HepG2 (cell line): Measurements from ENCODE around the gene TTLL10. TPM values are rescaled to one million over a fixed set of nuclear protein-coding genes. Genes with fewer than 3 reads are reported as not detected.

Experiments used
- AGO2 ChIP-seq: fragments of 200-400 bp; formaldehyde crosslinking; optimal IDR thresholded peaks from 2 replicates; pipeline ENCODE3; 2017; ENCODE audit warnings: mild to moderate bottlenecking, low read depth, low read length, moderate library complexity
- ARNTL ChIP-seq: sonication (generic); formaldehyde crosslinking; IDR thresholded peaks from 2 replicates; pipeline ENCODE4 v1.4.0; 2020; ENCODE audit warnings: mild to moderate bottlenecking, missing genetic modification reagents
- BCL6 ChIP-seq: IDR thresholded peaks from 2 replicates; pipeline ENCODE4 v1.6.1; 2016; ENCODE audit warnings: missing genetic modification reagents, missing compliant biosample characterization
- BORCS8-MEF2B ChIP-seq: sonication (generic); formaldehyde crosslinking; IDR thresholded peaks from 2 replicates; pipeline ENCODE4 v1.8.0; 2022; ENCODE audit warnings: mild to moderate bottlenecking, missing genetic modification reagents
- FOXM1 ChIP-seq: sonication (generic); formaldehyde crosslinking; IDR thresholded peaks from 2 replicates; pipeline ENCODE4 v1.5.0; 2020; ENCODE audit warnings: missing genetic modification reagents
- GTF2F1 ChIP-seq: fragments of 150-350 bp; IDR thresholded peaks from 2 replicates; pipeline ENCODE4 v1.6.1; 2014; ENCODE audit warnings: low read length
- HNF1A ChIP-seq, 2 experiments: sonication (generic) in 1 of 2; formaldehyde crosslinking in 1 of 2; IDR thresholded peaks; 2 replicates each; pipeline versions ENCODE4 v1.4.0 to v1.6.1; 2016 to 2020; ENCODE audit warnings: borderline replicate concordance in 1 of 2, low read depth in 1 of 2, mild to moderate bottlenecking in 1 of 2, missing genetic modification reagents in 1 of 2
- HNRNPL ChIP-seq: fragments of 200-400 bp; formaldehyde crosslinking; IDR thresholded peaks from 2 replicates; pipeline ENCODE4 v1.6.1; 2017; ENCODE audit warnings: mild to moderate bottlenecking, low read depth, low read length
- PRPF4 ChIP-seq: fragments of 200-400 bp; formaldehyde crosslinking; IDR thresholded peaks from 2 replicates; pipeline ENCODE4 v1.6.1; 2016; ENCODE audit warnings: low read length, low read depth; ENCODE audit not compliant: poor library complexity, severe bottlenecking
- RBFOX2 ChIP-seq: fragments of 200-400 bp; formaldehyde crosslinking; IDR thresholded peaks from 2 replicates; pipeline ENCODE4 v1.6.1; 2017; ENCODE audit warnings: low read depth, mild to moderate bottlenecking, low read length
- REPIN1 ChIP-seq: sonication (generic); formaldehyde crosslinking; IDR thresholded peaks from 2 replicates; pipeline ENCODE4 v1.8.0; 2022; ENCODE audit warnings: missing genetic modification reagents, low read depth, mild to moderate bottlenecking, borderline replicate concordance
- RFXAP ChIP-seq: sonication (generic); formaldehyde crosslinking; IDR thresholded peaks from 2 replicates; pipeline ENCODE4 v1.4.0; 2020; ENCODE audit warnings: missing genetic modification reagents, borderline replicate concordance
- SMARCC2 ChIP-seq: fragments of 450-650 bp; IDR thresholded peaks from 2 replicates; pipeline ENCODE4 v1.6.1; 2017; ENCODE audit warnings: antibody characterized with exemption, mild to moderate bottlenecking
- U2AF1 ChIP-seq: fragments of 200-400 bp; formaldehyde crosslinking; optimal IDR thresholded peaks from 2 replicates; pipeline ENCODE3; 2017; ENCODE audit warnings: mild to moderate bottlenecking, low read depth, low read length
- ZBTB14 ChIP-seq: sonication (generic); formaldehyde crosslinking; IDR thresholded peaks from 2 replicates; pipeline ENCODE4 v1.4.0; 2020; ENCODE audit warnings: missing genetic modification reagents
- ZNF709 ChIP-seq: sonication (generic); formaldehyde crosslinking; IDR thresholded peaks from 2 replicates; pipeline ENCODE4 v1.5.0; 2020; ENCODE audit warnings: mild to moderate bottlenecking, missing genetic modification reagents
- ZNF740 ChIP-seq: sonication (generic); formaldehyde crosslinking; IDR thresholded peaks from 2 replicates; pipeline ENCODE4 v1.4.0; 2020; ENCODE audit warnings: missing genetic modification reagents
- ZNF792 ChIP-seq: IDR thresholded peaks from 2 replicates; pipeline ENCODE4 v1.6.1; 2016
- ZNF841 ChIP-seq: sonication (generic); formaldehyde crosslinking; IDR thresholded peaks from 2 replicates; pipeline ENCODE4 v1.8.1; 2023; ENCODE audit warnings: missing genetic modification reagents, borderline replicate concordance
- polyA plus RNA-seq, 8 experiments: library from polyadenylated mRNA; depleted of rRNA in 3 of 8; stranded (reverse) in 7 of 8; unstranded in 1 of 8; fragments of >200 nt; fragmentation: Illumina TruSeq in 4 of 8; extraction: Trizol in 4 of 8; gene quantifications; 2 replicates each; pipeline versions ENCODE4 v1.2.1 to v1.2.3, GENCODE V29; 2011 to 2016; ENCODE audit warnings: low read depth in 4 of 8, missing spikeins in 1 of 8, mixed read lengths in 1 of 8; ENCODE audit not compliant: insufficient read depth in 1 of 8
- total RNA-seq, 5 experiments: library from RNA; depleted of rRNA; stranded (reverse); fragments of >200 nt; fragmentation: Illumina TruSeq; extraction: Trizol; gene quantifications; 2 replicates each; pipeline ENCODE4 v1.2.3, GENCODE V29; 2016; ENCODE audit warnings: low read depth in 1 of 5
- TF ChIP-seq, protein P1 (sequence below): sonication (generic); formaldehyde crosslinking; IDR thresholded peaks from 2 replicates; pipeline ENCODE4 v1.5.0; 2020; ENCODE audit warnings: missing genetic modification reagents, mild to moderate bottlenecking, borderline replicate concordance
- TF ChIP-seq, protein P2 (sequence below): sonication (generic); formaldehyde crosslinking; IDR thresholded peaks from 2 replicates; pipeline ENCODE4 v1.4.0; 2020; ENCODE audit warnings: mild to moderate bottlenecking, missing genetic modification reagents

Gene TTLL10
- total and polyA plus RNA-seq, 2 of the 13 experiments (the other 11 are each of a cell fraction or from before 2014, with no cell fraction given) = not detected

DNA sequence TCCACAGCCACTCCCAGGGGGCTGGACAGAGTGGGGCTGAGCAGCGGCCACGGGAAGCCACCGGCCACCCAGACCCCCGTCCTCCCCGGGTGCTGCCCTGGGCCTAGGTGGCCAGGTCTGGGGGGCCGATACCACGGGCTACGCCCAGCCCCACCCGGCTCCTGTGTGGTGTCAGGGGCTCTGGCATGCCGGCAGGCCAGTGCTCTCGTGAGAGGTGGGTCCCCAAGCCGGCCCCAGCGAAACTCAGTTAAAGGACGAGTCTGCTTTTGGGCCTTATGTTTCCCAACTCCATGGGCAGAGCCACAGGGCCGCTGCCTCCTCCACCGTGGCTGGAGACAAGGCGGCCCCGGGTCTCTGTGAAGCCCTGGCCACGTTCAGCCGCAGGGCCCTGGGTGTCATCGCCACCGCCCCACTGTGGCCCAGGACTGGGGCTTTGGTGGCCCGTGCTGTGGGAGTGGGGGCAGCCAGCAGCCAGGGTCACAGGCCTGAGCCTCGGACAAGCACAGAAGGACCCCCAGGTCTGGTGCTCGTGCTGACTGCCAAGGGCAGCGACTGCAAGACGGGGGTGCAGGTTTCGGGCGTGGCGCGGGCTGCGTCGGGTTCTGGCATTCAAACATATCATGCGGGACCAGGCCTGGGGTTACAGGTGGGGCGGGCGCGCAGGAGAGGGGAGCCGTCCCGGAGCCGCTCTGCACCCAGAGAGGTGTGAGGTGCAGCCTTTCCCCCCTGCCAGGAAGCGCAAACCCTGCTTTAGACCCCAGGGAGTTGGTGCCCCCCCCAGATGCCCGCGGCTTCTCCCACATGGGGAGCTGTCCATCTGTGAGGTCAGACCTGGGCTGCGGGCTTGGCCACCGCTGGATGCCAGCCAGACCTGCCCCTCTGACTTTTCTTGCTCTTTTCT is 45.9 kb upstream of the TTLL10 start (continued):
- 0 out of 2 replicates have a peak, but pooled peaks have one; percentile 41 for TF ChIP-seq HNRNPL
- TF ChIP-seq BCL6 = 0 out of 2 replicates have a peak, but pooled peaks have one; percentile 1
- no peak for TF ChIP-seq SMARCC2
- peak; percentile 1; the same call in 1 of the 2 replicates for TF ChIP-seq ZNF792 (CRISPR knock-in tag)
- peak; percentile 56; the same call in 1 of the 2 replicates for TF ChIP-seq ZNF740 (CRISPR knock-in tag)
- TF ChIP-seq ZNF709 (CRISPR knock-in tag) = peak; percentile 13; the same call in 1 of the 2 replicates
- TF ChIP-seq HNF1A (IDR thresholded peaks at IDR 0.05; ENCODE audit: low read depth) = no peak
- TF ChIP-seq HNF1A (CRISPR knock-in tag; IDR thresholded peaks at IDR 0.05; ENCODE audit: borderline replicate concordance) = no peak
- peak; percentile 29; the same call in 1 of the 2 replicates for TF ChIP-seq BORCS8-MEF2B (CRISPR knock-in tag)
- TF ChIP-seq ZBTB14 (CRISPR knock-in tag) = peak; percentile 32; the same call in 1 of the 2 replicates
- no peak for TF ChIP-seq ARNTL (CRISPR knock-in tag)
- TF ChIP-seq GTF2F1 = no peak
- peak; percentile 13 for TF ChIP-seq U2AF1
- 0 out of 2 replicates have a peak, but pooled peaks have one; percentile 15 for TF ChIP-seq REPIN1 (CRISPR knock-in tag)
- no peak for TF ChIP-seq RFXAP
- TF ChIP-seq ZNF841 = no peak
- no peak for TF ChIP-seq FOXM1
- TF ChIP-seq RBFOX2 = 0 out of 2 replicates have a peak, but pooled peaks have one; percentile 48
- TF ChIP-seq AGO2 = peak; percentile 59
- TF ChIP-seq PRPF4 = no peak
- TF ChIP-seq, protein P1, sequence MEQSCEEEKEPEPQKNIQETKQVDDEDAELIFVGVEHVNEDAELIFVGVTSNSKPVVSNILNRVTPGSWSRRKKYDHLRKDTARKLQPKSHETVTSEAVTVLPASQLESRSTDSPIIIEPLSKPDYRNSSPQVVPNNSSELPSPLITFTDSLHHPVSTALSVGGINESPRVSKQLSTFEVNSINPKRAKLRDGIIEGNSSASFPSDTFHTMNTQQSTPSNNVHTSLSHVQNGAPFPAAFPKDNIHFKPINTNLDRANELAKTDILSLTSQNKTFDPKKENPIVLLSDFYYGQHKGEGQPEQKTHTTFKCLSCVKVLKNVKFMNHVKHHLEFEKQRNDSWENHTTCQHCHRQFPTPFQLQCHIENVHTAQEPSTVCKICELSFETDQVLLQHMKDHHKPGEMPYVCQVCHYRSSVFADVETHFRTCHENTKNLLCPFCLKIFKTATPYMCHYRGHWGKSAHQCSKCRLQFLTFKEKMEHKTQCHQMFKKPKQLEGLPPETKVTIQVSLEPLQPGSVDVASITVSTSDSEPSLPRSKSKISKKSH (CRISPR knock-in tag) = peak; percentile 25; the same call in 1 of the 2 replicates
- TF ChIP-seq, protein P2, sequence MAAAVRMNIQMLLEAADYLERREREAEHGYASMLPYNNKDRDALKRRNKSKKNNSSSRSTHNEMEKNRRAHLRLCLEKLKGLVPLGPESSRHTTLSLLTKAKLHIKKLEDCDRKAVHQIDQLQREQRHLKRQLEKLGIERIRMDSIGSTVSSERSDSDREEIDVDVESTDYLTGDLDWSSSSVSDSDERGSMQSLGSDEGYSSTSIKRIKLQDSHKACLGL = 0 out of 2 replicates have a peak, but pooled peaks have one; percentile 29
